Glutamatergic neuron (in vitro differentiated cells): ENCODE measurements around the gene SLX4IP. TPM values are rescaled to one million over a fixed set of nuclear protein-coding genes. Genes with fewer than 3 reads are reported as not detected.

Experiments used
- DNase-seq: peaks from one replicate; pipeline ENCODE4 v3.0.0; 2022
- H3K27ac Mint-ChIP-seq: one replicate; pipeline ENCODE4 v1.8.0; 2020; ENCODE audit warnings: mild to moderate bottlenecking, mixed read lengths, inconsistent platforms; ENCODE audit not compliant: unreplicated experiment
- H3K27me3 Mint-ChIP-seq: one replicate; pipeline ENCODE4 v1.8.0; 2020; ENCODE audit warnings: mild to moderate bottlenecking, moderate library complexity, mixed read lengths, inconsistent platforms; ENCODE audit not compliant: unreplicated experiment
- H3K36me3 Mint-ChIP-seq: one replicate; pipeline ENCODE4 v1.8.0; 2020; ENCODE audit warnings: mild to moderate bottlenecking, mixed read lengths, inconsistent platforms; ENCODE audit not compliant: unreplicated experiment
- H3K4me1 Mint-ChIP-seq: one replicate; pipeline ENCODE4 v1.8.0; 2020; ENCODE audit warnings: mild to moderate bottlenecking, low read depth, mixed read lengths, inconsistent platforms; ENCODE audit not compliant: unreplicated experiment
- H3K4me3 Mint-ChIP-seq: one replicate; pipeline ENCODE4 v1.8.0; 2020; ENCODE audit warnings: mild to moderate bottlenecking, mixed read lengths, inconsistent platforms; ENCODE audit not compliant: unreplicated experiment
- H3K9me3 Mint-ChIP-seq: one replicate; pipeline ENCODE4 v1.8.0; 2020; ENCODE audit warnings: mild to moderate bottlenecking, moderate library complexity, mixed read lengths, inconsistent platforms; ENCODE audit not compliant: unreplicated experiment
- total RNA-seq: library from RNA; stranded (reverse); fragmentation: NEBNext Ultra II Directional; extraction: Animal tissue kit (Norgen Biotek cat#: 25700); gene quantifications from one replicate; pipeline ENCODE4 v1.2.1, GENCODE V29; 2021; ENCODE audit not compliant: unreplicated experiment
- TF ChIP-seq, protein P1 (sequence below): fragments of 200-600 bp; sonication (generic); IDR thresholded peaks from one replicate; pipeline ENCODE4 v1.5.0; 2021; ENCODE audit not compliant: partially characterized antibody, unreplicated experiment

The SLX4IP gene
- total RNA-seq, 1 donor from 2014 or later, result 7.9 TPM

DNA sequence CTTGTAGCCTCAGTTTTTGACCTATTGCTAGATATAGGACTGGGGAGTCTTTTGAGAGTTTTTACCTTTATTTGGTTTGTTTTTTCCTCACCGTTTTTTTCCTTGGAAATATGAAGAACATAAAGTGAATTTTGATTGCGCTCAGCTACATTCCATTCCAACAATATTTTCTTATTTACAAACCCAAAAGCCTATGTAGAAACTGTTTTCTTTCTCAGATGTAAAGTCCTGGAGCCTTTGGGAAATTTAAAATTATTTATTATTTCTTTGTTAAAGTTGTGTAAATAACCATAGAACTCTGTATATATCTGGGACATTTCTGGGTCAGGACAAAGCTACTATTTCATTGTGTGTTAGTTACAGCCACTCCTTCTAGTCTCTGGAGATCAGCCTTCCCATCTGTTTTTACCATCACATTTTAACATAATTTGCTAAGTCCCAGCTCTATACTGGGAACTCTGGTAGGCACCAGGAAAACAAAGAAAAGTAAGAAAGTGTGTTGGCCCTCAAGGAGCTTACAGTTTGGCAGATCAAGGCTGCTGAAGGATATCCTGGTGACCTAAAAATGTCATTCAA is 169.8 kb downstream of the SLX4IP start:
- Mint-ChIP-seq H3K4me1 (peaks cover 45% of the 10 kb centered on the region), H3K27ac (peak overlapping the region; percentile 85), H3K4me3 (no peak overlapping the region), H3K9me3 (peaks cover 2% of the 10 kb centered on the region), H3K27me3 (peaks cover 7% of the 10 kb centered on the region), H3K36me3 (no peaks in the 10 kb centered on the region)
- TF ChIP-seq, protein P1, sequence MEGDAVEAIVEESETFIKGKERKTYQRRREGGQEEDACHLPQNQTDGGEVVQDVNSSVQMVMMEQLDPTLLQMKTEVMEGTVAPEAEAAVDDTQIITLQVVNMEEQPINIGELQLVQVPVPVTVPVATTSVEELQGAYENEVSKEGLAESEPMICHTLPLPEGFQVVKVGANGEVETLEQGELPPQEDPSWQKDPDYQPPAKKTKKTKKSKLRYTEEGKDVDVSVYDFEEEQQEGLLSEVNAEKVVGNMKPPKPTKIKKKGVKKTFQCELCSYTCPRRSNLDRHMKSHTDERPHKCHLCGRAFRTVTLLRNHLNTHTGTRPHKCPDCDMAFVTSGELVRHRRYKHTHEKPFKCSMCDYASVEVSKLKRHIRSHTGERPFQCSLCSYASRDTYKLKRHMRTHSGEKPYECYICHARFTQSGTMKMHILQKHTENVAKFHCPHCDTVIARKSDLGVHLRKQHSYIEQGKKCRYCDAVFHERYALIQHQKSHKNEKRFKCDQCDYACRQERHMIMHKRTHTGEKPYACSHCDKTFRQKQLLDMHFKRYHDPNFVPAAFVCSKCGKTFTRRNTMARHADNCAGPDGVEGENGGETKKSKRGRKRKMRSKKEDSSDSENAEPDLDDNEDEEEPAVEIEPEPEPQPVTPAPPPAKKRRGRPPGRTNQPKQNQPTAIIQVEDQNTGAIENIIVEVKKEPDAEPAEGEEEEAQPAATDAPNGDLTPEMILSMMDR, result no peak
- DNase-seq, result no peak

DNA sequence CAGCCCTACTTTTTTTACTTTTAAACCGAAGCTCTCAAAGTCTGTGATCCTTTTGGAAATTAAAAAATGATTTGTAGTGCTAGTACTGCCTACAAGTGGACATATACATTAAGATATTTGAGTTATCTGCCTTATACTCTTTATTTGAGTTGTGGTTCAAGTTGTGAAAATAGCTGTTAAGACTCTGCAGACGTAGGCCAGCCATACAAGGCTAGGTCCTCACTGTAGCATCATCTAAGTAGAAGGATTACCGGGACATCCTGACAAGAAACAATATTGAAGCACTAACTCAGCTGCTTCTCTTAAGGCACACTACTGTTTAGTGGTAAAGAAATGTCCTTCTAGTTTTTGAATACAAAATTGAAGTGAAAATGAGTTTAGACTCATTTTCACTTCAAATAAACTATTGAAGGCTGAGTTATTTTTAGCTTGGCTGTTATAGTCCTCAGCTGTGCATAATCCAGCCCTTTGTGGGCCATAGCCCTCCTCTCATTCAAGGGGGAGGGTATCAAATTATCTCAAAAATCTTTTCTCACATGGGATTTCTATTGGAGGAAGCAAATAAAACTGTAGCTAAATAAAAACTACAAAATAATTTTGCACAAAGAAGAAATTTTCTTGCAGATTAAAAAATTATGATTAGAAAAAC is 170.6 kb downstream of the SLX4IP start:
- TF ChIP-seq, protein P1, result no peak
- Mint-ChIP-seq H3K27me3 (peaks cover 7% of the 10 kb centered on the region), H3K36me3 (no peaks in the 10 kb centered on the region), H3K4me1 (peaks cover 45% of the 10 kb centered on the region), H3K4me3 (no peak overlapping the region), H3K9me3 (peaks cover 2% of the 10 kb centered on the region), H3K27ac (peak overlapping the region; percentile 85)
- no peak for DNase-seq

DNA sequence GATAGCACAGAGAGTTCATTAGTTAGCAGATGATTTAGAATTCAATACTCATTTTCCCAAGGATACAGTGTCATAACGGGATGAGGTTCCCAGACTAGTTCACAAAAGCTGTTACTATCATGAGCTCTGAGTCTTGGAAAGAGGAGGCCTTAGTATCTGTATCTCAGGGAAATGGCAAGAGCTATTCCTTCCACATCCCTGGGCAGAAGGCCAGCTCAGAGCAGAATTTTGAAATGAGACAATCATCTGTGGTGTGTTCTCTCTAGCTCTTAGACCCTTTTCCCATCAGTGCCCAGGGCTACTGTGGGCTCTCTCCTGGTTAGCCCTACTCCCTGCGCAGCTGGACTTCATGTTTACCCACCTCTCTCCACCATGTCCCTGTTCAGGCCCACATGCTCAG is 174.2 kb downstream of the SLX4IP start:
- H3K27me3 Mint-ChIP-seq, result peaks cover 1% of the 10 kb centered on the region
- peaks cover 19% of the 10 kb centered on the region for H3K4me1 Mint-ChIP-seq
- H3K4me3 Mint-ChIP-seq, result no peak overlapping the region
- no peak overlapping the region for H3K27ac Mint-ChIP-seq
- no peak for DNase-seq
- no peaks in the 10 kb centered on the region for H3K36me3 Mint-ChIP-seq
- TF ChIP-seq, protein P1, result no peak
- no peaks in the 10 kb centered on the region for H3K9me3 Mint-ChIP-seq

DNA sequence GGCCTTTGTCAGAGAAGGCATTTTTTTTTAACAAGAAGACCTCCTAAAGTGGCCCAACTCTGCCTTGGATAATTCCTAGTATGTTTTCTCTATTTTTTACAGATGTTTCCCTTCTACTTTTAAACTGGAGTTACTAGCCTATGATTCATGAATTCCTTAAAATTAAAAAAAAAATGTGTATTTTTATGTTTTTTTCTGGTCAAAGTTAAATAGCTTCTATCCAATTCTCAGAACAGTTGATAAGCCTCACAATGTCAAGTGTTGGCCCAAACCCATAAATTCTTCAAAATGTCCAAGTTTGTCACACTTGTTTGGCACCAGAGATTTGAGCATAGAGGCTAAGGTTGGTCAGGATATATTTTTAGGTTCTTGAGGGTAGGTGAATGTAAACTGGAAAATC is 174.7 kb downstream of the SLX4IP start:
- Mint-ChIP-seq H3K4me3 (no peak overlapping the region), H3K36me3 (no peaks in the 10 kb centered on the region), H3K27me3 (peaks cover 1% of the 10 kb centered on the region), H3K4me1 (peaks cover 16% of the 10 kb centered on the region), H3K9me3 (no peaks in the 10 kb centered on the region), H3K27ac (no peak overlapping the region)
- TF ChIP-seq, protein P1, result no peak
- no peak for DNase-seq

DNA sequence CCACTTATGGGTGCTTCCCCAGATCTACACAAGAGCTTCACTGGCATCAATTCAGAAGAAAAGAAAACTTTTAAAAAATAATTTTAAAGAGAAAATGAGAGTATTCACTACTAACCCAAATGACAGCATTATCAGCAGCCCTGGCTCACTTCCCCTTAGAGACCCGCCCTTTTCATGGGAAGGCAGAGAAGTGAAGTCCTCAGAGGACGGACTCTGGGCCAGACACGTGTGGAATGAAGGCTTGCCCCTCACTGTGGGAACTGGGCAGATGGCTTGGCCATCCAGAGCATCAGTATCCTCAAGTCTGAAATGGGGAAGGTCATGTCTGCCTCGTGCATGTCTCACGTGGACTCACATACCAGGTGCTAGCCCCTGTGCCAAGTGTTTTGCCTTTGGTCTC is 175.1 kb downstream of the SLX4IP start:
- Mint-ChIP-seq H3K27me3 (peaks cover 1% of the 10 kb centered on the region), H3K4me1 (peaks cover 13% of the 10 kb centered on the region), H3K36me3 (no peaks in the 10 kb centered on the region), H3K27ac (no peak overlapping the region), H3K4me3 (no peak overlapping the region), H3K9me3 (no peaks in the 10 kb centered on the region)
- TF ChIP-seq, protein P1, result no peak
- no peak for DNase-seq
